K562 (cell line): ENCODE data around the gene ARAP1. TPM values are rescaled to one million over a fixed set of nuclear protein-coding genes. Genes with fewer than 3 reads are reported as not detected.

ENCODE experiments used
- ATAC-seq: fragments of 200-7000 bp; cut with Tn5 transposase; 3 replicates; pipeline ENCODE4 v1.9.1; 2020; ENCODE audit warnings: moderate library complexity
- BruUV-seq: library from RNA; stranded (reverse); fragments of 400-500 nt; replicated peaks from 2 replicates; lab custom pipeline; 2021; lab: Mats Ljungman, UMichigan
- CTCF ChIA-PET: fragments of 300-600 bp; formaldehyde crosslinking; extraction: SDS; loops from one replicate; lab custom pipeline; 2021; ENCODE audit warnings: low intra/inter-chr PET ratio; lab: Yijun Ruan, JAX
- POLR2A ChIA-PET: fragments of 300-600, 350-650 bp; sonication (Branson Sonifier 250); formaldehyde crosslinking; extraction: SDS; loops from one replicate; lab custom pipeline; 2021; ENCODE audit warnings: antibody characterized with exemption, inconsistent platforms; lab: Yijun Ruan, JAX
- DNase-seq, 4 experiments: peaks; one replicate each; pipeline versions ENCODE4 v3.0.0 to v3.0.0-alpha.2; 2011 to 2018; ENCODE audit warnings: low spot score in 3 of 4, mixed read lengths in 3 of 4; ENCODE audit errors: extremely low read depth in 1 of 4
- FAIRE-seq: peaks from 2 replicates; lab custom pipeline; 2011; peaks lifted over from hg19 to GRCh38; lab: Jason Lieb, UNC
- H2AFZ ChIP-seq: 2 replicates; pipeline ENCODE4 v1.6.0; 2011; ENCODE audit warnings: low read depth, low read length, control low read depth, inconsistent platforms
- H3K27ac ChIP-seq: fragments of 200-600 bp; 3 replicates; pipeline ENCODE4 v1.8.0; 2011; ENCODE audit warnings: low read depth, mild to moderate bottlenecking, control low read depth, inconsistent platforms, low read length, moderate library complexity, mixed read lengths; ENCODE audit errors: extremely low read depth
- H3K27me3 ChIP-seq, 2 experiments: fragments of 300-600 bp in 1 of 2; 2 replicates in 1 of 2; 3 replicates in 1 of 2; pipeline versions ENCODE4 v1.6.0 to v1.8.0; 2011; ENCODE audit warnings: inconsistent platforms in 2 of 2, low read length in 2 of 2, mild to moderate bottlenecking in 1 of 2, mixed read lengths in 1 of 2, moderate library complexity in 1 of 2; ENCODE audit not compliant: control insufficient read depth in 2 of 2, insufficient read depth in 2 of 2
- H3K36me3 ChIP-seq: fragments of 300-600 bp; 3 replicates; pipeline ENCODE4 v1.8.0; 2011; ENCODE audit warnings: mild to moderate bottlenecking, low read length, inconsistent platforms; ENCODE audit not compliant: control insufficient read depth, insufficient read depth
- H3K4me1 ChIP-seq, 2 experiments: fragments of 200-600 bp in 1 of 2; replicated peaks in 1 of 2; 2 replicates in 1 of 2; 3 replicates in 1 of 2; pipeline versions ENCODE4 v1.5.1 to v1.8.0; 2011; ENCODE audit warnings: inconsistent platforms in 2 of 2, low read length in 2 of 2, mild to moderate bottlenecking in 1 of 2, mixed read lengths in 1 of 2, moderate library complexity in 1 of 2; ENCODE audit not compliant: control insufficient read depth in 2 of 2, insufficient read depth in 2 of 2
- H3K4me2 ChIP-seq: 2 replicates; pipeline ENCODE4 v1.6.1; 2011; ENCODE audit warnings: low read length, control low read depth, inconsistent platforms, mixed read lengths; ENCODE audit not compliant: insufficient read depth
- H3K4me3 ChIP-seq: fragments of 200-600 bp; sonication (generic), shearing (Covaris generic); 2 replicates; pipeline ENCODE4 v1.5.1; 2016; ENCODE audit warnings: control low read depth, inconsistent platforms
- H3K79me2 ChIP-seq: fragments of 200-600 bp; 3 replicates; pipeline ENCODE4 v1.8.0; 2011; ENCODE audit warnings: low read length, inconsistent platforms; ENCODE audit not compliant: control insufficient read depth, insufficient read depth
- H3K9ac ChIP-seq, 2 experiments: 2 replicates each; pipeline versions ENCODE4 v1.6.0 to v1.6.1; 2011; ENCODE audit warnings: low read depth in 2 of 2, low read length in 2 of 2, control low read depth in 1 of 2, inconsistent platforms in 1 of 2, mild to moderate bottlenecking in 1 of 2, mixed read lengths in 1 of 2; ENCODE audit not compliant: insufficient read depth in 1 of 2
- H3K9me1 ChIP-seq: one replicate; pipeline ENCODE4 v1.6.0; 2011; ENCODE audit warnings: inconsistent platforms, mild to moderate bottlenecking, low read length, moderate library complexity; ENCODE audit not compliant: control insufficient read depth, insufficient read depth
- H3K9me3 ChIP-seq: replicated peaks from 2 replicates; pipeline ENCODE4 v1.5.1; 2011; ENCODE audit warnings: low read depth, low read length, inconsistent platforms; ENCODE audit not compliant: control insufficient read depth, insufficient read depth
- H4K20me1 ChIP-seq: replicated peaks from 2 replicates; pipeline ENCODE4 v1.6.1; 2011; ENCODE audit warnings: low read length, inconsistent platforms, mixed read lengths; ENCODE audit not compliant: control insufficient read depth, insufficient read depth
- E2F3 ChIP-seq: fragments of 250-450 bp; sonication (Bioruptor Pico); IDR thresholded peaks from 2 replicates; pipeline ENCODE4 v1.4.0; 2020; ENCODE audit warnings: mild to moderate bottlenecking
- GATAD2B ChIP-seq: fragments of 450-650 bp; IDR thresholded peaks from 2 replicates; pipeline ENCODE4 v1.6.1; 2017; ENCODE audit warnings: mild to moderate bottlenecking, borderline replicate concordance
- MXD1 ChIP-seq: fragments of 250-450 bp; sonication (Bioruptor Pico); IDR thresholded peaks from 2 replicates; pipeline ENCODE4 v1.8.0; 2021; ENCODE audit warnings: borderline replicate concordance, mild to moderate bottlenecking, moderate library complexity; ENCODE audit not compliant: poor library complexity, severe bottlenecking
- POLR2G ChIP-seq: fragments of 200-400 bp; formaldehyde crosslinking; IDR thresholded peaks from 2 replicates; pipeline ENCODE4 v1.6.1; 2017; ENCODE audit warnings: low read depth, mild to moderate bottlenecking, antibody characterized with exemption, low read length, moderate library complexity
- SMAD1 ChIP-seq: fragments of 150-350 bp; IDR thresholded peaks from 2 replicates; pipeline ENCODE4 v1.6.1; 2014; ENCODE audit warnings: low read length, low read depth; ENCODE audit not compliant: partially characterized antibody
- SRSF3 ChIP-seq: fragments of 200-400 bp; formaldehyde crosslinking; IDR thresholded peaks from 2 replicates; pipeline ENCODE4 v1.6.1; 2016; ENCODE audit warnings: mild to moderate bottlenecking, low read length, moderate library complexity; ENCODE audit not compliant: insufficient read depth
- TAF9B ChIP-seq: fragments of 450-650 bp; IDR thresholded peaks from 2 replicates; pipeline ENCODE4 v1.6.1; 2018; ENCODE audit warnings: mild to moderate bottlenecking; ENCODE audit not compliant: partially characterized antibody
- TFAM ChIP-seq: fragments of 250-450 bp; sonication (Bioruptor Pico); conservative IDR thresholded peaks from 2 replicates; pipeline ENCODE4 v1.5.0; 2021; ENCODE audit warnings: mild to moderate bottlenecking, moderate library complexity
- THRB ChIP-seq: fragments of 450-650 bp; formaldehyde crosslinking; conservative IDR thresholded peaks from 2 replicates; pipeline ENCODE4 v1.4.0; 2022; ENCODE audit warnings: mild to moderate bottlenecking, missing genetic modification characterization
- VEZF1 ChIP-seq: fragments of 200-800 bp; sonication (Bioruptor generic); IDR thresholded peaks from 2 replicates; pipeline ENCODE4 v1.6.1; 2017; ENCODE audit warnings: missing genetic modification characterization, missing compliant biosample characterization
- ZBTB12 ChIP-seq: fragments of 250-450 bp; sonication (Bioruptor Pico); IDR thresholded peaks from 2 replicates; pipeline ENCODE4 v1.4.0; 2020
- ZBTB33 ChIP-seq: sonication (generic); formaldehyde crosslinking; IDR thresholded peaks from 2 replicates; pipeline ENCODE4 v1.8.1; 2023; ENCODE audit warnings: mild to moderate bottlenecking, missing genetic modification reagents
- ZBTB7A ChIP-seq: IDR thresholded peaks from 2 replicates; pipeline ENCODE4 v1.6.1; 2011; ENCODE audit warnings: low read depth, mild to moderate bottlenecking, low read length, moderate library complexity, borderline replicate concordance; ENCODE audit not compliant: control insufficient read depth
- WGBS: fragments of 100-300 bp; shearing (Covaris generic); methylation state at CpG from one replicate; pipeline ENCODE4 v1.1.6; 2016; ENCODE audit warnings: low coverage, mixed read lengths; ENCODE audit not compliant: insufficient coverage; ENCODE audit errors: missing lambda C conversion rate; 5-methylcytosine and 5-hydroxymethylcytosine counted together
- in situ Hi-C: fragments of 300-500 bp; cut with MboI; formaldehyde crosslinking; loops from 4 replicates; pipeline ENCODE4 v1.15.0; 2018; ENCODE audit warnings: inconsistent platforms, mixed read lengths
- intact Hi-C: fragments of 100-400 bp; cut with micrococcal nuclease; formaldehyde crosslinking; loops from 2 replicates; pipeline ENCODE4 v1.14.2; 2022
- polyA plus RNA-seq, 8 experiments: library from polyadenylated mRNA; depleted of rRNA in 4 of 8; stranded (reverse) in 5 of 8; unstranded in 3 of 8; fragments of >200 nt; fragmentation: Nextera tagmentation in 2 of 8; fragmentation: Illumina TruSeq in 1 of 8; extraction: Ambion mirVana in 2 of 8; extraction: Trizol in 1 of 8; gene quantifications; 2 replicates each; pipeline versions ENCODE4 v1.2.1 to v1.2.3, GENCODE V29; 2011 to 2014; ENCODE audit warnings: inconsistent platforms in 1 of 8, missing spikeins in 1 of 8
- total RNA-seq, 7 experiments: library from RNA; depleted of rRNA in 6 of 7; stranded (reverse); fragments of >200 nt in 6 of 7; fragmentation: Illumina TruSeq in 2 of 7; extraction: Trizol in 2 of 7; gene quantifications; 2 replicates each; pipeline versions ENCODE4 v1.2.1 to v1.2.3, GENCODE V29; 2011 to 2021; ENCODE audit warnings: low replicate concordance in 1 of 7

Gene ARAP1
- total and polyA plus RNA-seq, 9 of the 15 experiments (the other 6 are each of a cell fraction or from before 2014, with no cell fraction given), result 0.23 to 67.0 (median 24.6) TPM

- Histone ChIP-seq H3K4me1 (peaks cover 65 to 68% of the 10 kb centered on the region in 2 experiments), H3K9me1 (no peaks in the 10 kb centered on the region), H3K27me3 (no peaks in the 10 kb centered on the region), H3K27ac (no peak overlapping the region), H3K4me3 (peak overlapping the region; percentile 43), H3K36me3 (0 out of 3 replicates have a peak, but pooled peaks cover 6% of the 10 kb centered on the region), H2AFZ (peak overlapping the region; percentile 57; the same call in 1 of the 2 replicates), H3K9me3 (no peaks in the 10 kb centered on the region), H3K9ac (peak overlapping the region; percentile 31 to 87; a peak in 3 of 4 replicates), H4K20me1 (no peaks in the 10 kb centered on the region), H3K4me2 (peak overlapping the region; percentile 72), H3K79me2 (peaks cover 8% of the 10 kb centered on the region; the same call in 2 of the 3 replicates)
- ATAC-seq, result peak; percentile 53
- POLR2A ChIA-PET, result interaction anchor here (0.6 to 1.5 kb wide), 4 partner anchors 9 to 33 kb away, joined by 3 to 8 read pairs (median 4); partner anchors contain the start of gene STARD10
- DNase-seq, result peak; percentile 59 to 89 (median 84)
- BruUV-seq, result no TSS peak
- CTCF ChIA-PET, result no interaction called here
- 7% methylated on average over 16 of the region's 89 CpGs for WGBS
- in situ Hi-C loops, result no loop called here
- intact Hi-C loops, result no loop called here
- FAIRE-seq, result no peak
- TF ChIP-seq ZBTB7A (peak; percentile 75; the same call in 1 of the 2 replicates), POLR2G (peak; percentile 40; the same call in 1 of the 2 replicates), VEZF1 (peak; percentile 79), SRSF3 (no peak), SMAD1 (no peak), GATAD2B (no peak), ZBTB33 (CRISPR knock-in tag) (no peak), ZBTB12 (CRISPR knock-in tag) (no peak), THRB (CRISPR knock-in tag) (no peak), TFAM (no peak), E2F3 (CRISPR knock-in tag) (no peak), MXD1 (CRISPR knock-in tag) (no peak), TAF9B (no peak)
These were observed 29.3 kb upstream of the ARAP1 start for GRCh38 chr11:72781313-72782080.
